CD14-positive monocyte (primary cell): ENCODE data around the gene TSPAN31. TPM values are rescaled to one million over a fixed set of nuclear protein-coding genes. Genes with fewer than 3 reads are reported as not detected.

Source experiments
- DNase-seq, 3 donors: peaks; one replicate each; pipeline ENCODE4 v3.0.0-alpha.2; 2011 to 2022
- H2AFZ ChIP-seq: 2 replicates; pipeline ENCODE4 v1.6.0; 2012; ENCODE audit warnings: mild to moderate bottlenecking, low read depth, low read length, inconsistent platforms; ENCODE audit not compliant: insufficient read depth, poor library complexity, severe bottlenecking
- H3K27ac ChIP-seq, 2 donors: 1 replicate in 1 of 2; 2 replicates in 1 of 2; pipeline ENCODE4 v1.5.1; 2012 to 2013; ENCODE audit warnings: low read length in 2 of 2, control low read depth in 1 of 2, inconsistent platforms in 1 of 2, low read depth in 1 of 2, mild to moderate bottlenecking in 1 of 2
- H3K27me3 ChIP-seq, 2 donors: one replicate each; pipeline versions ENCODE4 v1.6.0 to v1.6.1; 2011 to 2013; ENCODE audit warnings: low read length in 2 of 2; ENCODE audit not compliant: control insufficient read depth in 2 of 2, insufficient read depth in 2 of 2
- H3K36me3 ChIP-seq, 2 donors: replicated peaks in 1 of 2; 1 replicate in 1 of 2; 2 replicates in 1 of 2; pipeline versions ENCODE4 v1.5.1 to v1.6.1; 2012 to 2013; ENCODE audit warnings: low read length in 2 of 2, control low read depth in 1 of 2, inconsistent platforms in 1 of 2, mild to moderate bottlenecking in 1 of 2; ENCODE audit not compliant: insufficient read depth in 2 of 2, control insufficient read depth in 1 of 2
- H3K4me1 ChIP-seq, 2 donors: 1 replicate in 1 of 2; 2 replicates in 1 of 2; pipeline versions ENCODE4 v1.5.1 to v1.6.1; 2012 to 2013; ENCODE audit warnings: low read length in 2 of 2, control low read depth in 1 of 2, inconsistent platforms in 1 of 2, mild to moderate bottlenecking in 1 of 2, moderate library complexity in 1 of 2; ENCODE audit not compliant: insufficient read depth in 2 of 2, control insufficient read depth in 1 of 2
- H3K4me2 ChIP-seq: replicated peaks from 2 replicates; pipeline ENCODE3; 2012; ENCODE audit warnings: low read length, moderate library complexity, mild to moderate bottlenecking; ENCODE audit not compliant: poor library complexity, severe bottlenecking; ENCODE audit errors: extremely low read depth
- H3K4me3 ChIP-seq, 3 experiments: fragments of 200-600 bp in 1 of 3; sonication (generic) in 1 of 3; replicated peaks in 1 of 3; 1 replicate in 2 of 3; 2 replicates in 1 of 3; pipeline ENCODE4 v1.5.1; 2011 to 2013; ENCODE audit warnings: low read length in 3 of 3, mild to moderate bottlenecking in 3 of 3, control low read depth in 2 of 3, low read depth in 2 of 3, inconsistent platforms in 1 of 3, moderate library complexity in 1 of 3
- H3K79me2 ChIP-seq: 2 replicates; pipeline ENCODE4 v1.6.0; 2012; ENCODE audit warnings: mild to moderate bottlenecking, control low read depth, inconsistent platforms, low read length, moderate library complexity; ENCODE audit not compliant: insufficient read depth
- H3K9ac ChIP-seq: 2 replicates; pipeline ENCODE4 v1.6.0; 2017; ENCODE audit warnings: low read length, mild to moderate bottlenecking; ENCODE audit not compliant: insufficient read depth, poor library complexity, severe bottlenecking
- H3K9me3 ChIP-seq, 2 donors: replicated peaks in 1 of 2; 1 replicate in 1 of 2; 2 replicates in 1 of 2; pipeline versions ENCODE4 v1.5.1 to v1.6.1; 2012 to 2013; ENCODE audit warnings: low read length in 2 of 2, control low read depth in 1 of 2; ENCODE audit not compliant: control insufficient read depth in 1 of 2, insufficient read depth in 1 of 2
- H4K20me1 ChIP-seq: 2 replicates; pipeline ENCODE4 v1.6.0; 2012; ENCODE audit warnings: mild to moderate bottlenecking, low read length, control low read depth, moderate library complexity; ENCODE audit not compliant: insufficient read depth
- H3K27ac Mint-ChIP-seq, 7 donors: one replicate each; pipeline ENCODE4 v1.8.0; 2020; ENCODE audit warnings: mild to moderate bottlenecking in 7 of 7, mixed read lengths in 7 of 7, moderate library complexity in 6 of 7, inconsistent platforms in 2 of 7
- H3K27me3 Mint-ChIP-seq, 3 donors: one replicate each; pipeline ENCODE4 v1.8.0; 2021 to 2022; ENCODE audit warnings: low read depth in 3 of 3, mild to moderate bottlenecking in 3 of 3, mixed read lengths in 3 of 3, moderate library complexity in 3 of 3, inconsistent platforms in 1 of 3
- H3K36me3 Mint-ChIP-seq, 2 donors: one replicate each; pipeline ENCODE4 v1.8.0; 2020; ENCODE audit warnings: mixed read lengths in 2 of 2, inconsistent platforms in 1 of 2, mild to moderate bottlenecking in 1 of 2
- H3K4me1 Mint-ChIP-seq: one replicate; pipeline ENCODE4 v1.8.0; 2020; ENCODE audit warnings: mild to moderate bottlenecking, mixed read lengths
- H3K4me3 Mint-ChIP-seq, 2 donors: one replicate each; pipeline ENCODE4 v1.8.0; 2020; ENCODE audit warnings: mild to moderate bottlenecking in 2 of 2, mixed read lengths in 2 of 2, moderate library complexity in 1 of 2
- H3K9me3 Mint-ChIP-seq, 7 donors: one replicate each; pipeline ENCODE4 v1.8.0; 2020 to 2022; ENCODE audit warnings: mixed read lengths in 7 of 7, mild to moderate bottlenecking in 6 of 7, moderate library complexity in 6 of 7, inconsistent platforms in 2 of 7
- WGBS: methylation state at CpG from one replicate; pipeline ENCODE4 v1.1.5; 2013; ENCODE audit warnings: missing lambda C conversion rate; ENCODE audit not compliant: insufficient coverage; 5-methylcytosine and 5-hydroxymethylcytosine counted together
- intact Hi-C, 2 donors: fragments of 100-400 bp; cut with micrococcal nuclease; formaldehyde crosslinking; loops; one replicate each; pipeline versions ENCODE4 v1.15.0 to v1.15.1; 2023
- polyA plus RNA-seq, 3 donors: library from polyadenylated mRNA; depleted of rRNA in 1 of 3; unstranded in 2 of 3; stranded (reverse) in 1 of 3; fragments of 300-500 nt in 2 of 3; fragments of >200 nt in 1 of 3; fragmentation: Illumina TruSeq in 2 of 3; gene quantifications; 1 replicate in 2 of 3; 2 replicates in 1 of 3; pipeline ENCODE4 v1.2.3, GENCODE V29; 2012 to 2021
- TF ChIP-seq, protein P1 (sequence below): fragments of 200-600 bp; IDR thresholded peaks from one replicate; pipeline ENCODE4 v1.8.0; 2022; ENCODE audit warnings: antibody characterized with exemption, mild to moderate bottlenecking

Gene TSPAN31
- polyA plus RNA-seq, 3 donors = 20.6 to 48.1 (median 43.0) TPM

DNA sequence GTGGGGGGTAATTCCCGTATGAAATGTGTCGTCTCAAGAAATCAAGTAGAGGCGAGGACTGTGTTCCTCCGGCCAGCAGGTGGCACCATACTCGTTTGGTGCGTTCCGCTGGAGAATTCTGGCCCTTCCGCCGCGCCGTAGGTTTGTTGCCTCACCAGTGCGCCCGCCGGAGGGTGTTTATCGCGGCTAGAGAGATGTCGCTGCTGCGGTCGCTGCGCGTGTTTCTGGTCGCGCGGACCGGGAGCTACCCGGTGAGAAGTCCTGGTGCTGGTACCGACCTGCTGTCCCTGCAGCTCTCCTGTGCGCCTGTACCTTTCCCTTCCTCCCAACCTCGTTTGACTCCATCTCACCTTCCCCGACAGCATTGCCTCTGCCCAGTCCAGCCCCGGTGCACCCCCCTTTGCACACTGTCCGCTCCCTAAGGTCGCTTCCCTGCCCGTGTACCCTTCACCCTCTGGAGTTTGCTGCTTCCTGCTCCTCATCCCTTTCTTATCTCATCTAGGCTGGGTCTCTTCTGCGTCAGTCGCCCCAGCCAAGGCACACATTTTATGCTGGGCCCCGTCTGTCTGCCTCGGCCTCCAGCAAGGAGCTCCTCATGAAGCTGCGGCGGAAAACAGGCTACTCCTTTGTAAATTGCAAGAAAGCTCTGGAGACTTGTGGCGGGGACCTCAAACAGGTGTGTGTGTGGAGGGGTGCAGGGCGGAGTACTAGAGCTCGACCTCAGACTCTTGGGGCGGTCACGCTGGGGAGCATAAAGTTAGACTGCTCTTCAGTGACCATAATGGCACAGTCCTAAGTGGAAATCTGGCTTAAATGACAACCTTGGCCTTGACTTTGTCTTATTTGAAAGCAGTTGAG lies 38.0 kb downstream of the TSPAN31 start, which contains the start of gene TSFM:
Gene TSFM, plus strand, starts transcription at position 180 of the 858 bp plus-strand sequence. Its CDS starts 15 bp downstream, at position 195.
- H3K27ac Mint-ChIP-seq = peak within 1 kb of the TSS; percentile 91 to 98 (median 95)
- H3K4me1 ChIP-seq = peaks cover 37 to 39% of the 10 kb centered on the region in 2 donors
- H3K4me1 Mint-ChIP-seq = peaks cover 41% of the 10 kb centered on the region
- H4K20me1 ChIP-seq = no peaks in the 10 kb centered on the region
- peak within 1 kb of the TSS; percentile 77 for H3K9ac ChIP-seq
- peak within 1 kb of the TSS; percentile 63 to 87 (median 82) for H3K4me3 ChIP-seq
- H3K4me3 Mint-ChIP-seq = peak within 1 kb of the TSS; percentile 99 to 100
- peaks cover 25 to 28% of the 10 kb centered on the region in 2 donors for H3K36me3 ChIP-seq
- no peaks in the 10 kb centered on the region for H3K27me3 ChIP-seq
- peaks cover 0 to 3% (median 0%) of the 10 kb centered on the region in 3 donors for H3K27me3 Mint-ChIP-seq
- H3K27ac ChIP-seq = peak within 1 kb of the TSS; percentile 43 to 81
- TF ChIP-seq, protein P1, sequence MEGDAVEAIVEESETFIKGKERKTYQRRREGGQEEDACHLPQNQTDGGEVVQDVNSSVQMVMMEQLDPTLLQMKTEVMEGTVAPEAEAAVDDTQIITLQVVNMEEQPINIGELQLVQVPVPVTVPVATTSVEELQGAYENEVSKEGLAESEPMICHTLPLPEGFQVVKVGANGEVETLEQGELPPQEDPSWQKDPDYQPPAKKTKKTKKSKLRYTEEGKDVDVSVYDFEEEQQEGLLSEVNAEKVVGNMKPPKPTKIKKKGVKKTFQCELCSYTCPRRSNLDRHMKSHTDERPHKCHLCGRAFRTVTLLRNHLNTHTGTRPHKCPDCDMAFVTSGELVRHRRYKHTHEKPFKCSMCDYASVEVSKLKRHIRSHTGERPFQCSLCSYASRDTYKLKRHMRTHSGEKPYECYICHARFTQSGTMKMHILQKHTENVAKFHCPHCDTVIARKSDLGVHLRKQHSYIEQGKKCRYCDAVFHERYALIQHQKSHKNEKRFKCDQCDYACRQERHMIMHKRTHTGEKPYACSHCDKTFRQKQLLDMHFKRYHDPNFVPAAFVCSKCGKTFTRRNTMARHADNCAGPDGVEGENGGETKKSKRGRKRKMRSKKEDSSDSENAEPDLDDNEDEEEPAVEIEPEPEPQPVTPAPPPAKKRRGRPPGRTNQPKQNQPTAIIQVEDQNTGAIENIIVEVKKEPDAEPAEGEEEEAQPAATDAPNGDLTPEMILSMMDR = peak; percentile 94
- H3K79me2 ChIP-seq = peaks cover 17% of the 10 kb centered on the region
- H3K36me3 Mint-ChIP-seq = peaks cover 23 to 24% of the 10 kb centered on the region in 2 donors
- H3K4me2 ChIP-seq = peak within 1 kb of the TSS; percentile 83
- H3K9me3 Mint-ChIP-seq = peaks cover 0 to 2% (median 0%) of the 10 kb centered on the region in 7 donors
- intact Hi-C loops = loop anchor here in 1 of 2 donors (5.0 kb wide), 1 partner anchor 64 kb away; the partner anchor contains the start of gene CTDSP2
- peak within 1 kb of the TSS; percentile 87 for H2AFZ ChIP-seq
- DNase-seq = peak; percentile 91 to 93 (median 92)
- WGBS = 1% methylated on average over 43 of the region's 45 CpGs
- no peaks in the 10 kb centered on the region for H3K9me3 ChIP-seq

DNA sequence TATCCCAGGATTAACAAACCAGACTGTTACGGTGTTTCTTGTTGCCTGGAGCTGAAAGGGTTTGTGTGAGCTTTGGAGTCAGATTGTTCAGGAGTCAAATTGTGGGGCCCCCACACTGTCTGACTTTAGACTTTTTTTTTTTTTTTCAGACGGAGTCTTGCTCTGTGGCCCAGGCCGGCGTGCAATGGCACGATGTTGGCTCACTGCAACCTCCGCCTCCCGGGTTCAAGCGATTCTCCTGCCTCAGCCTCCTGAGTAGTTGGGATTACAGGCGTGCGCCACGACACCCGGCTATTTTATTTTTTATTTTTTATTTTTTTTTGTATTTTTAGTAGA lies 38.6 kb downstream of the TSPAN31 start:
- Histone ChIP-seq H3K4me1 (peaks cover 37 to 39% of the 10 kb centered on the region in 2 donors), H3K36me3 (peaks cover 27 to 34% of the 10 kb centered on the region in 2 donors), H3K27me3 (no peaks in the 10 kb centered on the region), H3K9ac (peak overlapping the region; percentile 77), H2AFZ (peak overlapping the region; percentile 87), H3K79me2 (peaks cover 17% of the 10 kb centered on the region), H3K4me3 (peak overlapping the region; percentile 63 to 87 (median 82)), H3K27ac (peak overlapping the region in 1 of 2 donors; percentile 81), H3K4me2 (peak overlapping the region; percentile 83), H4K20me1 (no peaks in the 10 kb centered on the region), H3K9me3 (no peaks in the 10 kb centered on the region)
- WGBS = 96% methylated on average over 8 of the region's 12 CpGs
- DNase-seq = no peak
- peaks cover 0 to 2% (median 0%) of the 10 kb centered on the region in 7 donors for H3K9me3 Mint-ChIP-seq
- peaks cover 27 to 29% of the 10 kb centered on the region in 2 donors for H3K36me3 Mint-ChIP-seq
- peaks cover 0 to 3% (median 0%) of the 10 kb centered on the region in 3 donors for H3K27me3 Mint-ChIP-seq
- intact Hi-C loops = loop anchor here in 1 of 2 donors (5.0 kb wide), 1 partner anchor 64 kb away; the partner anchor contains the start of gene CTDSP2
- H3K4me1 Mint-ChIP-seq = peaks cover 41% of the 10 kb centered on the region
- TF ChIP-seq, protein P1 = no peak
- peak overlapping the region; percentile 99 to 100 for H3K4me3 Mint-ChIP-seq
- peak overlapping the region in 4 of 7 donors; percentile 69 to 98 (median 83) for H3K27ac Mint-ChIP-seq
